Activated gamma-delta T cell treated with Interleukin-2 at 50 U/mL for 16 hours (primary cell): ENCODE data around the gene GNAI2.

Experiments
- DNase-seq: peaks from one replicate; pipeline ENCODE4 v3.0.0-alpha.2; 2020

Gene GNAI2

GRCh38 chr3:50235716-50236483 is at the start of gene GNAI2:
GNAI2 (plus strand) TSS chr3:50236204; CDS start chr3:50236336, 132 bp downstream.
- DNase-seq = peak; percentile 99

DNA sequence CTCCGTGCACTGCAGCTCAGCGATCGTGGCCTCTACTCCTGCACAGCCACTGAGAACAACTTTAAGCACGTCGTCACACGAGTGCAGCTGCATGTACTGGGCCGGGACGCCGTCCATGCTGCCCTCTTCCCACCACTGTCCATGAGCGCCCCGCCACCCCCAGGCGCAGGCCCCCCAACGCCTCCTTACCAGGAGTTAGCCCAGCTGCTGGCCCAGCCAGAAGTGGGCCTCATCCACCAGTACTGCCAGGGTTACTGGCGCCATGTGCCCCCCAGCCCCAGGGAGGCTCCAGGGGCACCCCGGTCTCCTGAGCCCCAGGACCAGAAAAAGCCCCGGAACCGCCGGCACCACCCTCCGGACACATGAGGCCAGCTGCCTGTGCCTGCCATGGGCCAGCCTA is 48.3 kb upstream of the GNAI2 start:
- no peak for DNase-seq

- no peak for DNase-seq
Observed at GRCh38 chr3:50189274-50189673, 46.7 kb upstream of the GNAI2 start.

GRCh38 chr3:50189989-50190388 is 46.0 kb upstream of the GNAI2 start:
- no peak for DNase-seq

GRCh38 chr3:50190936-50191660 is 44.9 kb upstream of the GNAI2 start, which contains the start of gene GNAT1:
GNAT1 (plus strand) TSS chr3:50191610; CDS start chr3:50191726, 116 bp downstream.
- no peak for DNase-seq

GRCh38 chr3:50192124-50192523 is 43.9 kb upstream of the GNAI2 start:
- no peak for DNase-seq

DNA sequence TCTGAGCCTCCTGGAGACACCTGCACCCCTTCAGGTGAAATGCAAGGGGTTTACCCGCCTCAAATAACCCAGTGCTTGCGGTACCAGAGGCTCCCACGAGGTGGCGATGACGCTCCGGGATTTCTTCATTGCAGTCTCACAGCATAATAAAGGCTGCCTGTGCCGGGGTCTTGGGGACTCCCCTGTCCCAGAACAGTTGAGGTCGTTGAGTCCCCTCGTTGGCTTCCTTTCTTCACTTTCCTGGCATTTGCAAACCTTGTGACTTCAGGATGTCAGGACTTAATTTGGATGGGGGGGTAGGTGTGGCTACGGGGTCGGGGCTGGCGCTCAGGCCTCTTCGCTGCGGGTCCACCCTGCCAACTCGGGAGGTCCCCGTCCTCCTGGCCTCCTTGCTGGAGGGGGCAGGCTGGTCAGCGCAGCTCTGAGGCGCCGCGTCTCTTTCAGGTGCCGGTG is 43.3 kb upstream of the GNAI2 start:
- DNase-seq = peak; percentile 82

DNA sequence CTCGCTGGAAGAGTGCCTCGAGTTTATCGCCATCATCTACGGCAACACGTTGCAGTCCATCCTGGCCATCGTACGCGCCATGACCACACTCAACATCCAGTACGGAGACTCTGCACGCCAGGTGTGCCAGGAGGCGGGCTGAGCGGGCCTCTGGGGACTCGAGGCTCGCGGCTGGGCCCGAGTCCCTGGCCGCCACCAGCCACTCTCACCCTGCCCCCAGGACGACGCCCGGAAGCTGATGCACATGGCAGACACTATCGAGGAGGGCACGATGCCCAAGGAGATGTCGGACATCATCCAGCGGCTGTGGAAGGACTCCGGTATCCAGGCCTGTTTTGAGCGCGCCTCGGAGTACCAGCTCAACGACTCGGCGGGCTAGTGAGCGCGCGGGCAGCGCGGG is 42.7 kb upstream of the GNAI2 start:
- DNase-seq = no peak

DNA sequence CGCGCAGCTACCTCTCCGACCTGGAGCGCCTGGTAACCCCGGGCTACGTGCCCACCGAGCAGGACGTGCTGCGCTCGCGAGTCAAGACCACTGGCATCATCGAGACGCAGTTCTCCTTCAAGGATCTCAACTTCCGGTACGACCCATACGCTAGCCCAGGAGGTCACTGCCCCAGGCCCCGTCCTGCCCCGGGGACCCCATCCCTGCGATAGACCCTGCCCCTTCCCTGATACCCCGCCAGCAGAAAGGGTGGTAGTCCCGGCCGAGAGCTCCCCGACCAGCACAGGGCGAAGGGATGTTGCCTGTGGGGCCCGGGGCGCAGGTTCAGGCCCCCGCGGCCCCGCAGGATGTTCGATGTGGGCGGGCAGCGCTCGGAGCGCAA is 42.3 kb upstream of the GNAI2 start:
- no peak for DNase-seq

GRCh38 chr3:50194128-50194902 is 41.7 kb upstream of the GNAI2 start:
- DNase-seq = peak; percentile 84

GRCh38 chr3:50194903-50195500 is 41.0 kb upstream of the GNAI2 start:
- DNase-seq = peak; percentile 31

DNA sequence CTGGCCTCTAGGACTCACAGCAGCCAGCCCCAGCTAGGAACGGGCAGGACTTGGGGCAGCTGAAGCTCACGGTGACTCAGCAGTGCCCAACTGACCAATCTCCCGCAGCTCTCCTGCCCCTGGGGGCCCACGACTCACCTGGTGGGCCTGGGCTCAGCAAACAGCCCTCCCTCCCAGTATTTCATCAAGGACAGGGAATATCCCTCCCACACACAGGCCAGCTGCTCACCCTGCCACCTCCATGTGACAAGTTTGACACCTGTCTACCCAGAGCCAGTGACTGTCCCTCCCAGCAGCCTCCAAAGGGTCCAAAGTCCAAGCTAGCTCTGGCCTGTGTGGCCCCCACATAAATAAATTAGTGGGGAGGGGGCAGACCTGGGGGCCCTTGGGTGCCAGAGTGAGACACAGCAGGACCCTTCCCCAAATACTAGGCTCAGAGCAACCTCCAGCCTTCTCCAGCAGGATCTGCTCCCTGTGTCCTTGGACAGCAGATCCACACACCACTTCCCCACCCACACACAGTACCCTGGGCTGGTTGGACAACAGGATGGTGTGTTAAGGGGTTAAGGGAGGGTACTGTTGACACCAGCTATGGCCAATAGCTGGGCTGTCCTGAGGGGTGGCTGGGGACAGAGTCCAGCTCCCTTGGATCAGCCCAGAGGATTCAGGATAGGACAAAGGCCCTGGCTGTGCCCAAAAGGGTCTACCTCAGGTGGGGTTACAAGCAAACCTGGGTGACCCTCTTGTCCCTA is 40.3 kb upstream of the GNAI2 start:
- no peak for DNase-seq

DNA sequence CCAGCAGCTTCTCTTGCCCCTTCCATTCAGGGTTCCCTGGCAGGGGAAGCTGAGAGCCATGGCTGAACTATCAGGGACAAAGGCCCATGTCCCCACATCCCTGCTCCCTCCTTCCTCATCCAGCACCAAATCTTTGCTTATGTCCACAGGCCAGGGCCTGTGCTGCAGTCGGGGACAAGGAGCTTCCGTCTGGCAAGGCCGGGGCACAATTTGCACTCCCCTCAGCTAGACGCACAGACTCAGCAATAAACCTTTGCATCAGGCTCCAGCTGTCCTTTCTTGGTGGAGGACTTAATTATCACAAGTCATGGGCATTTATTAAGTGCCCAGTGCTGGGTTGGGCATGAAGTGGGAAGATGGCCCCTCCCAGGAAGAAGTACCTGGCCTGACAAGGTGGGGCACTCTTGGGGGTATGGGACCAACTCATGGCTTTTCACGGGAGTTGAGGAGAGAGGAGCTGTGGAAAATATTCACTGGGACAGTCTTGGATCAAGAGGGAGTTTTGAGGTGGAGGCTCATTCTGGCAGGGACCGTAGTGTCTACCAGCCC is 39.7 kb upstream of the GNAI2 start:
- DNase-seq = no peak

- no peak for DNase-seq
Observed at GRCh38 chr3:50201573-50202315, 34.3 kb upstream of the GNAI2 start.

GRCh38 chr3:50202353-50203112 is 33.5 kb upstream of the GNAI2 start:
- DNase-seq = no peak

DNA sequence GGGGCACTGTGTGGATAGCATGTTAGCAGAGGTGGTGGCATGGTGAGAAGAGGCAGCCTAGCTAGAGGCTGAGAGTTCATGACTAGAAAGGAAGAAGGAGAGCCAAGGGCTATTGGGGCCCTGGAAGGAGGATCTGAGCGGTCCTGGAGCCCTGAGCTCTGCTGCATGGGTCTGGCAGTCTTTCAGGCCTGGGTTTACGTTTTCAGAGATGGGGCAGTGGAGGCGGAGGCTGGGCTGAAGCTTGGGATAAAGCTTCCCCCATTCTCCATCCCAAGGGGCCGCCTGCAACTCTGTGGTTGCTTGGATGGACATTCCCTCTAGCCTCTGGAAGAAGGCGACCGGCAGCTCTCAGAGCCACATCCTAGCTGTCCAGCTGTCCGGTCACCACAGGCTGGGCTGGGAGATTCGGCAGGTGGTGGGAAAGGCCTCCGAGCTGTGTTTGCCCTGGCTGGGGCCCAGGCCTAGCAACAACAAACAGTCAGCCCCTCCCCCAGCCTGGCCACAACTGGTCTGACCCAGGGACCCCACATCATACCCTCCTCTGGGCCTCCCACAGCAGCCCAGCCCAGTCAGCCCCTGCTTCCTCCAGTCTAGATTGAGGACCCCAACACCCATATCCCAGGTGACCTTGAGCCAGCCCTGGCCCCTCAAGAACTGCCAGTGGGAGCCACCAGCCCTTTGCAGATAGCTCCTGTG is 32.7 kb upstream of the GNAI2 start:
- DNase-seq = no peak

DNA sequence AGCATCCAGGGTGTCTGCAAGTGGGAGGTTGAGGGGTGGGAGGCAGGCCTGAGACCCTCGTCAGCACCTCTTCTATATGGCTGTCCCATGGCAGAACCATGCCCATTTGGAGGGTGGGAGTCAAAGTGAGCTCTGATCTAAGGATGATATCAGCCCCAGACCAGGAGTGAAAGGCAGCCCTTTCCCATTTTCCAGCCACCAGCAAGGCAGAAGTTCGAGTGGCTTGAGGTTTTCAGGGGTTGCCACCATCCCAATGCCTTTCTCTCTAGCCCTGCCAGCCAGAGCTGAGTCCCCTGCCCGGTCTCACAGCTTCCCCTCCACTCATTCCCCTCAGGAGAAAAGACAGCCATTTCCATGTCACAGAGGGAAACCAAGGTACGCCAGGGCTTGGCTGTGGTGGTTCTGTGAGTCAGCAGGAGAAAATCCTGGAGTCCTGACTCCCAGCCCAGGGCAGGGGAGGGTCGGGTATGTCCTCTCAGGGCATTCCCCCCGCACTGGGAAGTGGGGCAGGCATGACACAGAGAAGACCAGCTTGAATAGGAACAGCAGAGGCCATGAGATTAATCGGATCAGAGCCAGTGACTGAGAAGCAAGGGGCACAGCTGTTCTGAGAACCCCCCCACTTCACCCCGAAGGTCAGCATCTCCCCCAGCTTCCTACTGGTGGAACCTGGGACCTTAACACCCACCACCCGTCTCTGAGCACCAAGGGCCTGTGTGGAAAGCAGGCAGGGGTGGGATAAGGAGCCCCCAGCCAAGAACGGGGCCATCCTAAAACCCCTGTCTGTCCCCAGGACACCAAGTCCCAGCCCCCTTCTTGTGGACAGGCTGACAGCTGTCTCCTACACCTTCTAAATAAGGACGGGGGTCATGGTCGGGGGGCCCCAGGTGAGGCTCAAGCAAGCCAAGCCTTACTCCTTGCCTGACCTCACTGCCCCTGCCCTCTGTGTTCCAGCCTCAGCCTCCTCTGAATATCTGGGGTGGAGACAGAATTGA is 31.9 kb upstream of the GNAI2 start:
- DNase-seq = no peak

DNA sequence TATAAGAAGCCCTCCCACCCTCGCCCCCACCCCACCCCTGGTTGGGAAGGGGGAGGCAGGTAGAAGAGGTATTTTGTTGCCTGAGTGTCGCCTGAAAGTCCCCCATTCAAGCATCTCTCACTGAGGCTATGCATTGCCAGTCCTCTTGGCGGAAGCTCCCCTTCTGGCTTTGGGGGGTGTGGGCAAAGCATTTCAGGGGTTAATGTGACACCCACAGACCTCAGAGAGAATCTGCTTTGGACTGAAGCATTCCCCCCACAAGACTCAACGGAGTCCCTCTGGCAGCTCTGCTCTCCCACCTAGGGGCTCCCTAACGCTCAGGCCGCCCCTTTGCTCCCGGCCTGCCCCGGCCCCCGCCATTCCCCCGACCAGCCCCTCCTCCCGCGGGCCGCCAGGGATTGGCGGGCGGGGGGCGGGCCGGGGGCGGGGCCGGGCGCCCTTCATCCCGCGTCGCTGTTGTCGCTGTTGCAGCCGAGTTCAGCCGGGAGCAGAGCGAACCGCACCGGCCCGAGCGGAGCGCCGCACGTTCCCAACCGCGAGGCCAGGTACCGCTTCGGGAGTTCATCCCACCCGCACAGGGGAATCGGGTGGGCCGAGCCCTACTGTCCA is 31.1 kb upstream of the GNAI2 start, which contains the start of gene SLC38A3:
TSS of gene SLC38A3 (plus strand) at position 468 of the 609 bp plus-strand sequence. CDS start 8,929 bp downstream, outside the sequence.
- no peak for DNase-seq
